ENCODE results near the gene KLHDC7A.

The KLHDC7A gene

GRCh38 chr1:18508084-18508483, 27.4 kb downstream of the KLHDC7A start:
- DNase-seq (ENCODE audit: low read depth): no peak

- DNase-seq (ENCODE audit: low read depth): no peak
Measured at GRCh38 chr1:18511149-18511873, 30.6 kb downstream of the KLHDC7A start.

- no peak for DNase-seq (ENCODE audit: low read depth)
Measured at GRCh38 chr1:18511874-18512150, 31.1 kb downstream of the KLHDC7A start.

GRCh38 chr1:18512883-18513282, 32.2 kb downstream of the KLHDC7A start:
- DNase-seq (ENCODE audit: low read depth): no peak

- DNase-seq (ENCODE audit: low read depth): no peak
Measured at GRCh38 chr1:18513995-18514394, 33.3 kb downstream of the KLHDC7A start.

GRCh38 chr1:18515120-18515667, 34.5 kb downstream of the KLHDC7A start:
- no peak for DNase-seq (ENCODE audit: low read depth)

- no peak for DNase-seq (ENCODE audit: low read depth)
Measured at GRCh38 chr1:18516473-18516872, 35.7 kb downstream of the KLHDC7A start.

GRCh38 chr1:18526436-18527275, 45.9 kb downstream of the KLHDC7A start:
- DNase-seq (ENCODE audit: low read depth): no peak

- no peak for DNase-seq (ENCODE audit: low read depth)
Measured at GRCh38 chr1:18527514-18527913, 46.8 kb downstream of the KLHDC7A start.

- no peak for DNase-seq (ENCODE audit: low read depth)
Measured at GRCh38 chr1:18527921-18528320, 47.2 kb downstream of the KLHDC7A start.

GRCh38 chr1:18528616-18529015, 47.9 kb downstream of the KLHDC7A start:
- no peak for DNase-seq (ENCODE audit: low read depth)

- DNase-seq (ENCODE audit: low read depth): no peak
Measured at GRCh38 chr1:18529714-18530113, 49.0 kb downstream of the KLHDC7A start.

- no peak for DNase-seq (ENCODE audit: low read depth)
Measured at GRCh38 chr1:18530587-18531502, 50.1 kb downstream of the KLHDC7A start.

- DNase-seq (ENCODE audit: low read depth): no peak
Measured at GRCh38 chr1:18531503-18531845, 50.7 kb downstream of the KLHDC7A start.

GRCh38 chr1:18532390-18533170, 51.9 kb downstream of the KLHDC7A start:
- DNase-seq (ENCODE audit: low read depth): no peak

- no peak for DNase-seq (ENCODE audit: low read depth)
Measured at GRCh38 chr1:18533259-18533658, 52.5 kb downstream of the KLHDC7A start.

GRCh38 chr1:18534810-18535205, 54.1 kb downstream of the KLHDC7A start:
- no peak for DNase-seq (ENCODE audit: low read depth)

Measured in activated T-helper 9 cell treated with anti-CD3 and anti-CD28 coated beads, Interleukin-2, amount 50 U/mL, for 16 hours (primary cell).